Spleen (tissue), 7 donors: ENCODE data around the gene AKT1S1.
A peak's percentile ranks its signal among the peaks of the same experiment; 100 is the strongest.

ENCODE experiments used
- CTCF ChIP-seq, 11 experiments: fragments of 200-600 bp in 7 of 11; fragments of 450-650 bp in 4 of 11; sonication (generic) in 4 of 11; IDR thresholded peaks in 8 of 11; conservative IDR thresholded peaks in 3 of 11; 1 replicate in 7 of 11; 2 replicates in 4 of 11; pipeline versions ENCODE4 v1.4.0 to v1.8.0; 2016 to 2021; ENCODE audit warnings: antibody characterized with exemption in 11 of 11, inconsistent platforms in 4 of 11, mild to moderate bottlenecking in 1 of 11
- POLR2A ChIP-seq, 3 donors: fragments of 450-650 bp; IDR thresholded peaks; one replicate each; pipeline ENCODE4 v1.5.1; 2017; ENCODE audit warnings: antibody characterized with exemption in 3 of 3, mild to moderate bottlenecking in 1 of 3
- POLR2AphosphoS5 ChIP-seq, 3 donors: sonication (generic); formaldehyde crosslinking; IDR thresholded peaks; one replicate each; pipeline ENCODE4 v1.5.1; 2017; ENCODE audit warnings: antibody characterized with exemption in 3 of 3
- donor health status: DM: no; HTN: no; CAD: no; lungs with moderate emphysema.
- donor health status: DM: no; HTN: no; CAD: no.
- donor health status: DM: no; HTN: no; CAD: no.

- TF ChIP-seq CTCF (IDR thresholded peaks at IDR 0.05 in 8 of 11, conservative IDR thresholded peaks at IDR 0.05 in 3 of 11): no peak
- TF ChIP-seq POLR2A (IDR thresholded peaks at IDR 0.05): peak; percentile 42 to 81 (median 43)
- TF ChIP-seq POLR2AphosphoS5 (IDR thresholded peaks at IDR 0.05): peak; percentile 92 to 94 (median 94)
Measured at GRCh38 chr19:49850487-49851342, 26.4 kb downstream of the AKT1S1 start, which contains the start of gene PTOV1.
